Heart right ventricle (tissue), 16 donors: ENCODE results near the gene ZFAND2A. TPM values are rescaled to one million over a fixed set of nuclear protein-coding genes. Genes with fewer than 3 reads are reported as not detected.
"Not testable (repeated sequence)": the region's sequence is repeated elsewhere in the genome, so short reads cannot be mapped to it uniquely, and the experiment has no call there.

Source experiments
- ATAC-seq, 8 donors: fragments of 200-7000 bp; cut with Tn5 transposase; one replicate each; pipeline ENCODE4 v1.9.1; 2020; ENCODE audit warnings: mild to moderate bottlenecking in 8 of 8, moderate library complexity in 8 of 8, moderate number of reproducible peaks in 1 of 8
- DNase-seq, 2 donors: peaks; one replicate each; pipeline ENCODE4 v3.0.0-alpha.2; 2020
- H3K27ac ChIP-seq, 10 donors: fragments of 200-600 bp; sonication (generic) in 2 of 10; one replicate each; pipeline versions ENCODE4 v1.5.0 to v1.8.0; 2020 to 2022; ENCODE audit warnings: mild to moderate bottlenecking in 3 of 10
- H3K27me3 ChIP-seq, 7 donors: fragments of 200-600 bp; one replicate each; pipeline ENCODE4 v1.8.0; 2021 to 2022; ENCODE audit warnings: mild to moderate bottlenecking in 2 of 7
- H3K36me3 ChIP-seq, 9 donors: fragments of 200-600 bp; sonication (generic) in 1 of 9; one replicate each; pipeline versions ENCODE4 v1.5.0 to v1.8.0; 2020 to 2022; ENCODE audit warnings: mild to moderate bottlenecking in 2 of 9
- H3K4me1 ChIP-seq, 9 donors: fragments of 200-600 bp; sonication (generic) in 1 of 9; one replicate each; pipeline versions ENCODE4 v1.5.0 to v1.8.0; 2020 to 2022; ENCODE audit warnings: mild to moderate bottlenecking in 4 of 9
- H3K4me3 ChIP-seq, 10 donors: fragments of 200-600 bp; sonication (generic) in 2 of 10; one replicate each; pipeline versions ENCODE4 v1.5.0 to v1.8.0; 2020 to 2022; ENCODE audit warnings: mild to moderate bottlenecking in 7 of 10, moderate library complexity in 2 of 10
- H3K9me3 ChIP-seq, 11 donors: fragments of 200-600 bp in 10 of 11; sonication (generic) in 2 of 11; one replicate each; pipeline versions ENCODE4 v1.5.0 to v1.8.0; 2013 to 2022; ENCODE audit warnings: mild to moderate bottlenecking in 2 of 11, control low read depth in 1 of 11, moderate library complexity in 1 of 11
- CTCF ChIP-seq, 9 donors: fragments of 200-600 bp; sonication (generic) in 2 of 9; IDR thresholded peaks; one replicate each; pipeline versions ENCODE4 v1.5.0 to v1.8.0; 2021 to 2022; ENCODE audit warnings: antibody characterized with exemption in 9 of 9, mild to moderate bottlenecking in 5 of 9, moderate library complexity in 1 of 9
- WGBS, 2 donors: extraction: QIAGEN DNeasy Blood & Tissue Kit; methylation state at CpG; one replicate each; pipeline ENCODE4 v1.1.7; 2013; ENCODE audit warnings: inconsistent platforms in 1 of 2; 5-methylcytosine and 5-hydroxymethylcytosine counted together
- intact Hi-C, 10 donors: fragments of 100-400 bp; cut with DNase I; formaldehyde crosslinking; loops; one replicate each; pipeline versions ENCODE4 v1.11.1 to v1.14.2; 2022
- polyA plus RNA-seq, 2 donors: library from polyadenylated mRNA; stranded (reverse); fragments of 200-250 nt; gene quantifications; one replicate each; pipeline ENCODE4 v1.2.3, GENCODE V29; 2013
- total RNA-seq, 10 donors: library from RNA; stranded (reverse); fragmentation: NEBNext Ultra II Directional in 3 of 10; extraction: Animal tissue kit (Norgen Biotek cat#: 25700) in 3 of 10; gene quantifications; one replicate each; pipeline versions ENCODE4 v1.2.1 to v1.2.4, GENCODE V29; 2021 to 2023
- donor health status: Arrhythmogenic right ventricular cardiomyopathy.
- donor health status: ischemic (EF 13 %, LVEDD 7.1; RV severe dilation, severe dysfunction).
- donor health status: healthy with polysubstance abuse.
- donor health status: DM: no; HTN: yes; CAD: no.
- donor health status: DM: no; HTN: no; CAD: no.
- donor health status: ischemic (EF 25% LVEDD 6.9; RV normal size, moderate dysfunction).
- donor health status: ischemic (EF 25% LVEDD 5.7; RV mildly dilated, moderate dysfunction).
- donor health status: healthy.
- donor health status: DM: yes; HTN: yes; CAD: no.
- donor health status: Ischemic cardiomyopathy.
- donor health status: ischemic (EF 35%, LVEDD 5.7; RV mildly dilated, moderate dysfunction).
- donor health status: nonischemic (EF 11% LVEDD 7.7; RV severe dilation, severe dysfunction).
- donor health status: DM: yes; HTN: yes; CAD: no.
- donor health status: PGD.
- donor health status: ischemic (EF 29% LVEDD 5.4; RV normal size, mild dysfunction).
- donor health status: nonischemic (EF 23%, LVEDD 6.1; RV moderate dilation, normal function).

Gene ZFAND2A
- total and polyA plus RNA-seq, 12 donors = 4.4 to 32.6 (median 9.4) TPM

- intact Hi-C loops = no loop called here
- DNase-seq = no peak
- H3K9me3 ChIP-seq = no peaks in the 10 kb centered on the region
- H3K4me1 ChIP-seq = no peaks in the 10 kb centered on the region
- no peaks in the 10 kb centered on the region for H3K36me3 ChIP-seq
- no peak overlapping the region for H3K4me3 ChIP-seq
- H3K27ac ChIP-seq = no peak overlapping the region
- peaks cover 0 to 76% (median 38%) of the 10 kb centered on the region in 7 donors for H3K27me3 ChIP-seq
- 76 to 79% methylated on average over 15 of the region's 15 CpGs for WGBS, 2 donors
- no peak for TF ChIP-seq CTCF (IDR thresholded peaks at IDR 0.05)
- ATAC-seq = no peak
These were observed 41.9 kb upstream of the ZFAND2A start for GRCh38 chr7:1201916-1202315.

- no peak overlapping the region for H3K27ac ChIP-seq
- peaks cover 0 to 70% (median 38%) of the 10 kb centered on the region in 7 donors for H3K27me3 ChIP-seq
- ATAC-seq (no peak), DNase-seq (no peak)
- intact Hi-C loops = no loop called here
- no peaks in the 10 kb centered on the region for H3K9me3 ChIP-seq
- no peaks in the 10 kb centered on the region for H3K36me3 ChIP-seq
- 42 to 56% methylated on average over 19 of the region's 19 CpGs for WGBS, 2 donors
- H3K4me3 ChIP-seq = no peak overlapping the region
- H3K4me1 ChIP-seq = no peaks in the 10 kb centered on the region
- TF ChIP-seq CTCF (IDR thresholded peaks at IDR 0.05) = no peak
These were observed 40.0 kb upstream of the ZFAND2A start for GRCh38 chr7:1200045-1200444.

- Histone ChIP-seq H3K36me3 (no peaks in the 10 kb centered on the region), H3K27ac (no peak overlapping the region), H3K9me3 (no peaks in the 10 kb centered on the region), H3K4me1 (no peaks in the 10 kb centered on the region), H3K27me3 (peaks cover 0 to 74% (median 44%) of the 10 kb centered on the region in 7 donors), H3K4me3 (no peak overlapping the region)
- WGBS, 2 donors = 58 to 61% methylated on average over 15 of the region's 15 CpGs
- ATAC-seq (no peak), DNase-seq (no peak)
- no peak for TF ChIP-seq CTCF (IDR thresholded peaks at IDR 0.05)
- intact Hi-C loops = loop anchor here in 3 of 10 donors (10.0 kb wide), 1 partner anchor 237 kb away; no protein-coding TSS in a partner anchor
These were observed 38.1 kb upstream of the ZFAND2A start for GRCh38 chr7:1197997-1198625.

- WGBS, 2 donors = 87 to 89% methylated on average over 6 of the region's 6 CpGs
- Histone ChIP-seq H3K27ac (no peak overlapping the region), H3K27me3 (peaks cover 0 to 74% (median 55%) of the 10 kb centered on the region in 7 donors), H3K4me1 (peaks cover 0 to 10% (median 0%) of the 10 kb centered on the region in 9 donors), H3K36me3 (no peaks in the 10 kb centered on the region), H3K9me3 (no peaks in the 10 kb centered on the region), H3K4me3 (no peak overlapping the region)
- intact Hi-C loops = loop anchor here in 3 of 10 donors (10.0 kb wide), 1 partner anchor 238 kb away; no protein-coding TSS in a partner anchor
- no peak for DNase-seq
- no peak for ATAC-seq
- no peak for TF ChIP-seq CTCF (IDR thresholded peaks at IDR 0.05)
These were observed 37.0 kb upstream of the ZFAND2A start for GRCh38 chr7:1196950-1197349.

- not testable (repeated sequence) for H3K9me3 ChIP-seq
These were observed 36.4 kb upstream of the ZFAND2A start for GRCh38 chr7:1196441-1196840.

More at GRCh38 chr7:1196441-1196840, 36.4 kb upstream of the ZFAND2A start:
- 35% methylated on average over 2 of the region's 4 CpGs; no CpG with 5 or more reads in 1 of the 2 donors for WGBS, 2 donors
- intact Hi-C loops = loop anchor here in 3 of 10 donors (10.0 kb wide), 1 partner anchor 238 kb away; no protein-coding TSS in a partner anchor
- not testable (repeated sequence) for H3K36me3 ChIP-seq, H3K27ac ChIP-seq, H3K4me3 ChIP-seq, ATAC-seq, DNase-seq
- Histone ChIP-seq H3K27me3 (peaks cover 0 to 72% (median 51%) of the 10 kb centered on the region in 7 donors), H3K4me1 (peaks cover 0 to 15% (median 0%) of the 10 kb centered on the region in 9 donors)
